ENCODE results near the gene DECR2. TPM values are rescaled to one million over a fixed set of nuclear protein-coding genes. Genes with fewer than 3 reads are reported as not detected.

Gene DECR2
- total and polyA plus RNA-seq, 9 of the 15 experiments (the other 6 are each of a cell fraction or from before 2014, with no cell fraction given): 1.0 to 31.9 (median 10.3) TPM

- no peak for TF ChIP-seq MAFG (tag; conservative IDR thresholded peaks at IDR 0.05)
- TF ChIP-seq BMI1 (IDR thresholded peaks at IDR 0.05; ENCODE audit: low read length): no peak
- TF ChIP-seq PURB (CRISPR knock-in tag; IDR thresholded peaks at IDR 0.05; ENCODE audit: low read depth): no peak
- TF ChIP-seq ZKSCAN3 (CRISPR knock-in tag; IDR thresholded peaks at IDR 0.05): no peak
- TF ChIP-seq ZKSCAN1 (IDR thresholded peaks at IDR 0.05; ENCODE audit: low read depth, low read length): peak; percentile 68; the same call in 1 of the 2 replicates
- peak; percentile 56; the same call in 1 of the 2 replicates for TF ChIP-seq ATF7 (IDR thresholded peaks at IDR 0.05)
- no peak for TF ChIP-seq MBD1 (CRISPR knock-in tag; IDR thresholded peaks at IDR 0.05)
- TF ChIP-seq ZNF830 (CRISPR knock-in tag; IDR thresholded peaks at IDR 0.05): no peak
- TF ChIP-seq LCOR (CRISPR knock-in tag; IDR thresholded peaks at IDR 0.05): peak; percentile 37; the same call in 1 of the 2 replicates
- peak in 1 of 2 experiments; percentile 90; a peak in 2 of 4 replicates for TF ChIP-seq RCOR1 (IDR thresholded peaks at IDR 0.05; ENCODE audit: borderline replicate concordance in 1 of 2, low read depth in 2 of 2, low read length in 2 of 2)
- TF ChIP-seq FOXA3 (CRISPR knock-in tag; conservative IDR thresholded peaks at IDR 0.05 in 1 of 2, IDR thresholded peaks at IDR 0.05 in 1 of 2): no peak
- no peak for TF ChIP-seq ZNF766 (CRISPR knock-in tag; conservative IDR thresholded peaks at IDR 0.05)
- no peak for TF ChIP-seq ZC3H8 (IDR thresholded peaks at IDR 0.05)
- 0 out of 4 replicates have a peak, but pooled peaks have one; percentile 41 to 51 for TF ChIP-seq ARNT (IDR thresholded peaks at IDR 0.05)
- 0 out of 2 replicates have a peak, but pooled peaks have one; percentile 64 for TF ChIP-seq MTA3 (IDR thresholded peaks at IDR 0.05; ENCODE audit: borderline replicate concordance)
- TF ChIP-seq FOXK1 (CRISPR knock-in tag; IDR thresholded peaks at IDR 0.05; ENCODE audit: borderline replicate concordance): no peak
- TF ChIP-seq, protein P1, sequence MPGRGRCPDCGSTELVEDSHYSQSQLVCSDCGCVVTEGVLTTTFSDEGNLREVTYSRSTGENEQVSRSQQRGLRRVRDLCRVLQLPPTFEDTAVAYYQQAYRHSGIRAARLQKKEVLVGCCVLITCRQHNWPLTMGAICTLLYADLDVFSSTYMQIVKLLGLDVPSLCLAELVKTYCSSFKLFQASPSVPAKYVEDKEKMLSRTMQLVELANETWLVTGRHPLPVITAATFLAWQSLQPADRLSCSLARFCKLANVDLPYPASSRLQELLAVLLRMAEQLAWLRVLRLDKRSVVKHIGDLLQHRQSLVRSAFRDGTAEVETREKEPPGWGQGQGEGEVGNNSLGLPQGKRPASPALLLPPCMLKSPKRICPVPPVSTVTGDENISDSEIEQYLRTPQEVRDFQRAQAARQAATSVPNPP (IDR thresholded peaks at IDR 0.05; ENCODE audit: borderline replicate concordance, insufficient read depth, insufficient read length): no peak
- no peak for TF ChIP-seq NR2C1 (IDR thresholded peaks at IDR 0.05)
- no peak for TF ChIP-seq NR2C1 (tag; IDR thresholded peaks at IDR 0.05)
- TF ChIP-seq TRIM24 (IDR thresholded peaks at IDR 0.05): peak; percentile 57 to 87
- TF ChIP-seq NONO (IDR thresholded peaks at IDR 0.05; ENCODE audit: low read depth in 2 of 2, low read length in 1 of 2): no peak
- TF ChIP-seq ZNF263 (CRISPR knock-in tag; IDR thresholded peaks at IDR 0.05; ENCODE audit: borderline replicate concordance): no peak; the same call in 1 of the 2 replicates
- no peak for TF ChIP-seq FIP1L1 (IDR thresholded peaks at IDR 0.05; ENCODE audit: low read depth, low read length, poor library complexity, severe bottlenecking)
- peak; percentile 62; the same call in 1 of the 2 replicates for TF ChIP-seq ZBTB7A (IDR thresholded peaks at IDR 0.05; ENCODE audit: borderline replicate concordance, control insufficient read depth, low read depth, low read length)
- no peak for TF ChIP-seq EGR1 (conservative IDR thresholded peaks at IDR 0.05)
- TF ChIP-seq, protein P2, sequence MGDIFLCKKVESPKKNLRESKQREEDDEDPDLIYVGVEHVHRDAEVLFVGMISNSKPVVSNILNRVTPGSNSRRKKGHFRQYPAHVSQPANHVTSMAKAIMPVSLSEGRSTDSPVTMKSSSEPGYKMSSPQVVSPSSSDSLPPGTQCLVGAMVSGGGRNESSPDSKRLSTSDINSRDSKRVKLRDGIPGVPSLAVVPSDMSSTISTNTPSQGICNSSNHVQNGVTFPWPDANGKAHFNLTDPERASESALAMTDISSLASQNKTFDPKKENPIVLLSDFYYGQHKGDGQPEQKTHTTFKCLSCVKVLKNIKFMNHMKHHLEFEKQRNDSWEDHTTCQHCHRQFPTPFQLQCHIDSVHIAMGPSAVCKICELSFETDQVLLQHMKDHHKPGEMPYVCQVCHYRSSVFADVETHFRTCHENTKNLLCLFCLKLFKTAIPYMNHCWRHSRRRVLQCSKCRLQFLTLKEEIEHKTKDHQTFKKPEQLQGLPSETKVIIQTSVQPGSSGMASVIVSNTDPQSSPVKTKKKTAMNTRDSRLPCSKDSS (IDR thresholded peaks at IDR 0.05; ENCODE audit: low read depth, partially characterized antibody): peak; percentile 78
- no peak for TF ChIP-seq ZNF583 (CRISPR knock-in tag; IDR thresholded peaks at IDR 0.05)
Measured at GRCh38 chr16:391885-392335, 9.8 kb upstream of the DECR2 start (continued).

Measured in K562 (cell line).